ENCODE measurements around the gene LAP3.

GRCh38 chr4:17623451-17624001 is 46.5 kb downstream of the LAP3 start:
- TF ChIP-seq CTCF (IDR thresholded peaks at IDR 0.05), result no peak
- TF ChIP-seq POLR2A (IDR thresholded peaks at IDR 0.05), result no peak
- no peak for TF ChIP-seq POLR2AphosphoS5 (IDR thresholded peaks at IDR 0.05)

Data from sigmoid colon (tissue), 4 donors.